Type B pancreatic cell (in vitro differentiated cells): Measurements from ENCODE around the gene CEND1. TPM values are rescaled to one million over a fixed set of nuclear protein-coding genes. Genes with fewer than 3 reads are reported as not detected.

Source experiments
- DNase-seq: peaks from one replicate; pipeline ENCODE4 v3.0.0; 2021; ENCODE audit warnings: mixed read lengths; ENCODE audit not compliant: unreplicated experiment; ENCODE audit errors: extremely low spot score
- H3K27ac Mint-ChIP-seq: 2 replicates; pipeline ENCODE4 v1.8.0; 2021; ENCODE audit warnings: mild to moderate bottlenecking, mixed read lengths
- H3K27me3 Mint-ChIP-seq: 2 replicates; pipeline ENCODE4 v1.8.0; 2021; ENCODE audit warnings: mixed read lengths
- H3K36me3 Mint-ChIP-seq: 2 replicates; pipeline ENCODE4 v1.8.0; 2021; ENCODE audit warnings: mixed read lengths
- H3K4me1 Mint-ChIP-seq: one replicate; pipeline ENCODE4 v1.8.0; 2021; ENCODE audit warnings: mixed read lengths; ENCODE audit not compliant: unreplicated experiment
- H3K4me3 Mint-ChIP-seq: 2 replicates; pipeline ENCODE4 v1.8.0; 2021; ENCODE audit warnings: mild to moderate bottlenecking, mixed read lengths
- H3K9me3 Mint-ChIP-seq: 2 replicates; pipeline ENCODE4 v1.8.0; 2021; ENCODE audit warnings: mixed read lengths
- CTCF ChIP-seq: fragments of 200-600 bp; sonication (generic); conservative IDR thresholded peaks from 2 replicates; pipeline ENCODE4 v1.5.0; 2021; ENCODE audit warnings: antibody characterized with exemption, mild to moderate bottlenecking
- total RNA-seq: library from RNA; stranded (reverse); gene quantifications from 2 replicates; pipeline ENCODE4 v1.2.1, GENCODE V29; 2021; ENCODE audit warnings: low replicate concordance

Gene CEND1
- total RNA-seq, 1 donor from 2014 or later: 0.89 TPM

- no peaks in the 10 kb centered on the region for H3K9me3 Mint-ChIP-seq
- no peaks in the 10 kb centered on the region for H3K36me3 Mint-ChIP-seq
- no peak for DNase-seq
- H3K27ac Mint-ChIP-seq: peak overlapping the region; percentile 79
- TF ChIP-seq CTCF: no peak
- peak overlapping the region; percentile 77 for H3K4me3 Mint-ChIP-seq
- H3K4me1 Mint-ChIP-seq: peaks cover 10% of the 10 kb centered on the region
- H3K27me3 Mint-ChIP-seq: peaks cover 34% of the 10 kb centered on the region
Observed at GRCh38 chr11:826227-826621, 36.3 kb upstream of the CEND1 start.

- no peaks in the 10 kb centered on the region for H3K36me3 Mint-ChIP-seq
- no peaks in the 10 kb centered on the region for H3K9me3 Mint-ChIP-seq
- peaks cover 10% of the 10 kb centered on the region for H3K4me1 Mint-ChIP-seq
- H3K4me3 Mint-ChIP-seq: no peak overlapping the region
- peak overlapping the region; percentile 29 for H3K27ac Mint-ChIP-seq
- peaks cover 32% of the 10 kb centered on the region for H3K27me3 Mint-ChIP-seq
- TF ChIP-seq CTCF: no peak
- no peak for DNase-seq
Observed at GRCh38 chr11:825366-826226, 35.7 kb upstream of the CEND1 start.

GRCh38 chr11:824942-825341, 35.1 kb upstream of the CEND1 start:
- Mint-ChIP-seq H3K4me3 (no peak overlapping the region), H3K36me3 (no peaks in the 10 kb centered on the region), H3K27ac (peak overlapping the region; percentile 29), H3K4me1 (peaks cover 10% of the 10 kb centered on the region), H3K9me3 (no peaks in the 10 kb centered on the region), H3K27me3 (peaks cover 27% of the 10 kb centered on the region)
- TF ChIP-seq CTCF: no peak
- DNase-seq: no peak

- H3K36me3 Mint-ChIP-seq: no peaks in the 10 kb centered on the region
- TF ChIP-seq CTCF: no peak
- peaks cover 24% of the 10 kb centered on the region for H3K27me3 Mint-ChIP-seq
- no peak for DNase-seq
- no peaks in the 10 kb centered on the region for H3K9me3 Mint-ChIP-seq
- H3K4me1 Mint-ChIP-seq: peaks cover 10% of the 10 kb centered on the region
- no peak overlapping the region for H3K4me3 Mint-ChIP-seq
- H3K27ac Mint-ChIP-seq: no peak overlapping the region
Observed at GRCh38 chr11:824292-824880, 34.5 kb upstream of the CEND1 start.

- Mint-ChIP-seq H3K27me3 (peaks cover 17% of the 10 kb centered on the region), H3K9me3 (no peaks in the 10 kb centered on the region), H3K36me3 (no peaks in the 10 kb centered on the region), H3K27ac (no peak overlapping the region), H3K4me1 (peaks cover 10% of the 10 kb centered on the region), H3K4me3 (no peak overlapping the region)
- DNase-seq: no peak
- TF ChIP-seq CTCF: no peak
Observed at GRCh38 chr11:823441-824291, 33.8 kb upstream of the CEND1 start.
